GM12872 (cell line): ENCODE measurements around the gene NPTXR.

ENCODE experiments used
- CTCF ChIP-seq: IDR thresholded peaks from 3 replicates; pipeline ENCODE4 v1.5.1; 2011; ENCODE audit warnings: low read depth, mild to moderate bottlenecking, low read length, moderate library complexity; ENCODE audit not compliant: insufficient read depth

The NPTXR gene

DNA sequence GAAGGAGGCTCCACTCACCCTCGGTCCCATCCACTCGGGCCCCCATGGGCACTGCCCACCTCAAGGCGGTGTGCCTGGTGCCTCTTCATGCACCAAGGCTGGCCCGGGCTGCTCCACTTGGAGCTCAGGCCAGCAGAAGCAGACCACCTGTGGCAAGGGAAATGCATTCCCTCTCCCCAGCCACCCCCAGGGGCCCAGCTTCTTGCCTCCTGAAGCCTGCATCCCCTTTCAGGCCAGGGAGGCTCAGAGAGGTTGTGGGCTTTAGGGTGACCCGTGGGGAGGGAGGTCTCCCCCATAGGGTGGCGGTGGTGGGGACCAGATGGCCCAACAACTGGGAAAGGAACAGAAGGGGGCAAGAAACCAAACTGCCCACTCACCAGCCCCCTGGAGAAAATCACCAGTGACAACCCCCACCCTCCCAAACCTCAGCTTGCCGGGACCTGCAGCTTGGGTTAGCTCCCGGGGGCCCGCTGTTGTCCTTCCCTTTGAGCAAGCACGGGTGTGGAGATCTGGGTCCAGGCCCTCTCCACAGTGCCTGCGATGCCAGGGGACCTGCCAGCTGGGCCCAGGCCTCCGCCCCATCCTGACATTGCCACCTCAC is 19.8 kb upstream of the NPTXR start:
- no peak for TF ChIP-seq CTCF

GRCh38 chr22:38862375-38863329 is 18.8 kb upstream of the NPTXR start:
- TF ChIP-seq CTCF = no peak

DNA sequence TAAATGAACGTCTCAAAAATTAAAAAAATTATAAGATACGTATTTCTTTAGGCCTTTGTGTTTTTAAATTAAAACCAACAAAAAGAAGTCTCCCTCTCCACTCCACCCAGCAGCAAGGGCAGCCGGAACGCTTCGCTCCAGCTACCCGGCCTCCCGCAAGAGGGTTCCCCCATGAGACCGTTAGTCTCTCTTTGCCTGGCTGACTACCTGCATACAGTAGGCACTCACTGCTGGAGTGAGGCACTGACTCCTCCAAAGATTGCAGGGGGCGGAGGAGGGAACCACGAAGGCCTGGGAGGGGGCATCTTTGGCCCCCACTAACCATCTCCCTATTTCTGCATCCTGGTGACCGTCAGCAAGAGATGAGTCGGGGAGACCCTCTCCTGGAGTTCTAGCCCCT is 18.1 kb upstream of the NPTXR start:
- TF ChIP-seq CTCF = no peak

- 0 out of 3 replicates have a peak, but pooled peaks have one; percentile 5 for TF ChIP-seq CTCF
Measured at GRCh38 chr22:38861170-38861876, 17.5 kb upstream of the NPTXR start.

DNA sequence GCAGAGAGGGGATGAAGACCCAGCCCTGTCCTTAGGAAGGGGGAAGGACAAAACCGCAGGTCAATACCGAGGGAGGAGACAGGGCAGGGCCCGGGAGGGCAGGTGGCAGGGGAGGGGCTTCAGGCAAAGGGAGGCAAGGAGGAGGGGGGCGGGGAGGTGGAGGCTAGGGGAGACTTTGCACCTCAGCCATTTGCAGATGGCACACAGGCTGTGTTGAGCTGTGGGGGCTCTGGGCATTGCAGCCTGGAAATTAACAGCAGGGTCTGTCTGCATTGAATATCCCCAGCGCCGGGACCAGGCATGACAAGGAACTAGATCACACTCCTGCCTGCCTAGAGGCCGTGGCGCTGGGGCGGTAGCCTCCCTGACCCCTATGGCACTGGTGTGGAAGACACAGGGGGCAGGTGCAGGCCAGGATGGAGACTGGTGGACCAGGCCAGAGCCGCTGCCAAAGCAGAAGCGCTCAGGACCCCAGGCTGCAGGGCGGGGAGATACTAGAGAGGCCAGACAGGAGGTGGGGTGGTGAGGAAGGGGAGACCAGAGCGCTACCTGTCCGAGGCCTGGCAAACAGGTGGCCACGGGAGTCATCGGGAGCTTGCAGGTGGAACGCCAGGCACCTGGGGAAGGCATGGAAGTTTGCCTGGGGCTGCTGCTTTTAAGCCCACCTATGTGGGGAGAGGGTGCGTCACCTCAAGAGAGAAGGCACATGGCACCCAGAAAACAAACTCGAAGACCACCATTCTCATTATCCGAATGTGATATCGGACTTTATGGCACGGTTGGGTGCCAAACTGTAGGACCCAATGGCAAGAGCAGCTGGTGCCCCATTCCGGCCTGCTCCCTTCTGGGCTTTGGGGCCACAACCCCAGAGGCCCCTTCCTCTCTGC is 16.7 kb upstream of the NPTXR start:
- TF ChIP-seq CTCF = no peak

DNA sequence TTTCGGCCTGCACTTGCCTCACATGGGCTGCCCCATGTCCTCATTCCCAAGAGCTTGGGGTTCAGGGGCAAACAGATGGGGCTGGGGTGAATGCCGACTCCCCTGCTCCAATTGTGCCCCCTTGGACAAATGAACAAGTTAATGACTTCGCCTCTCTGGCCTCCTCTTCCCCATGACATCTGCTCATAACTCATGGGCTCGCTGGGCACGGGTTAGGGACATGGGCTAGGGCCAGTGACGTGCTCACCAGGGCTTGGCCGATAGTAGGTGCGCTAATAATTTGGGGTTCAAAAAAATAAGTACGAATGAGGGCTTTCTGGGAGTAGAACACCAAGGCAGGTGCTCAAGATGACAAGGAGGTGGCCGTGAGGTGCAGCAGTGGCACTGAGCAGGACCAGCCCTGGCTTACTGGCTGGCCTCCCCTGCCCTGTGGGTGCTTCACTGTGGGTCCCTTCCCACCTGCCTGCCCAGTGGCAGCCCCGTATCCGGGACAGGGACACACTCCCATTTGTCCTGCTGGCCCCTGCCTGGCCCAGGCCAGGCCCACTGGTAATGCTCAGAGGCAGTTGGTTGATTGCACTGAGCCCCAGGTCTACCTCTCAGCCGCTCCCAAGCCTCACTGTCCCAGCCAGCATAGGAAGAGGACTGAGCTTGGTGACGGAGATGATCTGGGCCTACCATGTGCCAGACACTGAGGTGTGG is 15.9 kb upstream of the NPTXR start:
- TF ChIP-seq CTCF = no peak
